CD4-positive, alpha-beta memory T cell (primary cell): ENCODE results near the gene FNDC7. TPM values are rescaled to one million over a fixed set of nuclear protein-coding genes. Genes with fewer than 3 reads are reported as not detected.
A peak's percentile ranks its signal among the peaks of the same experiment; 100 is the strongest.
"Not testable (repeated sequence)": the region's sequence is repeated elsewhere in the genome, so short reads cannot be mapped to it uniquely, and the experiment has no call there.

ENCODE experiments used
- CTCF ChIA-PET: fragments of 350-600 bp; sonication (Branson Sonifier 250); formaldehyde crosslinking; loops from one replicate; lab custom pipeline; 2021; ENCODE audit warnings: inconsistent platforms; ENCODE audit not compliant: partially characterized antibody; lab: Charles Lee
- POLR2A ChIA-PET: fragments of 350-600 bp; sonication (Branson Sonifier 250); formaldehyde crosslinking; loops from one replicate; lab custom pipeline; 2021; ENCODE audit not compliant: partially characterized antibody; lab: Charles Lee
- DNase-seq, 5 donors: peaks; one replicate each; pipeline versions ENCODE4 v3.0.0 to v3.0.0-alpha.2; 2020 to 2022; ENCODE audit warnings: mixed read lengths in 1 of 5
- H3K27ac ChIP-seq: one replicate; pipeline ENCODE4 v1.7.0; 2013; ENCODE audit warnings: low read depth, low read length
- H3K27me3 ChIP-seq: 2 replicates; pipeline ENCODE4 v1.7.0; 2013; ENCODE audit warnings: mild to moderate bottlenecking, low read length, moderate library complexity; ENCODE audit not compliant: insufficient read depth
- H3K36me3 ChIP-seq: 2 replicates; pipeline ENCODE4 v1.7.0; 2013; ENCODE audit warnings: mild to moderate bottlenecking, low read length, moderate library complexity; ENCODE audit not compliant: insufficient read depth
- H3K4me1 ChIP-seq: 2 replicates; pipeline ENCODE4 v1.7.0; 2013; ENCODE audit warnings: mild to moderate bottlenecking, low read length, moderate library complexity; ENCODE audit not compliant: insufficient read depth
- H3K4me3 ChIP-seq, 2 donors: one replicate each; pipeline ENCODE4 v1.7.0; 2013; ENCODE audit warnings: low read length in 2 of 2, mild to moderate bottlenecking in 1 of 2
- H3K9me3 ChIP-seq, 2 donors: one replicate each; pipeline ENCODE4 v1.7.0; 2013; ENCODE audit warnings: low read length in 2 of 2, control low read depth in 1 of 2; ENCODE audit not compliant: control insufficient read depth in 1 of 2
- H3K27ac Mint-ChIP-seq, 7 donors: one replicate each; pipeline ENCODE4 v1.8.0; 2020 to 2021; ENCODE audit warnings: mixed read lengths in 7 of 7, mild to moderate bottlenecking in 6 of 7, inconsistent platforms in 3 of 7, moderate library complexity in 3 of 7
- H3K27me3 Mint-ChIP-seq, 2 donors: one replicate each; pipeline ENCODE4 v1.8.0; 2020 to 2021; ENCODE audit warnings: mixed read lengths in 2 of 2
- H3K36me3 Mint-ChIP-seq, 2 donors: one replicate each; pipeline ENCODE4 v1.8.0; 2020 to 2021; ENCODE audit warnings: mixed read lengths in 2 of 2, inconsistent platforms in 1 of 2, mild to moderate bottlenecking in 1 of 2
- H3K4me1 Mint-ChIP-seq, 4 donors: one replicate each; pipeline ENCODE4 v1.8.0; 2020 to 2021; ENCODE audit warnings: mixed read lengths in 4 of 4, mild to moderate bottlenecking in 1 of 4
- H3K4me3 Mint-ChIP-seq, 8 donors: one replicate each; pipeline ENCODE4 v1.8.0; 2020 to 2021; ENCODE audit warnings: mixed read lengths in 8 of 8, mild to moderate bottlenecking in 7 of 8, moderate library complexity in 6 of 8, inconsistent platforms in 3 of 8
- H3K9me3 Mint-ChIP-seq, 8 donors: one replicate each; pipeline ENCODE4 v1.8.0; 2020 to 2021; ENCODE audit warnings: mixed read lengths in 8 of 8, mild to moderate bottlenecking in 5 of 8, inconsistent platforms in 3 of 8, moderate library complexity in 1 of 8
- intact Hi-C: fragments of 100-400 bp; cut with micrococcal nuclease; formaldehyde crosslinking; loops from one replicate; pipeline ENCODE4 v1.15.1; 2023
- polyA plus RNA-seq, 2 donors: library from polyadenylated mRNA; unstranded; fragments of 300-500 nt; fragmentation: Illumina TruSeq; gene quantifications; one replicate each; pipeline ENCODE4 v1.2.3, GENCODE V29; 2021
- total RNA-seq, 2 experiments: library from RNA; stranded (reverse); gene quantifications; one replicate each; pipeline ENCODE4 v1.2.3, GENCODE V29; 2021

FNDC7 gene
- total and polyA plus RNA-seq, 4 experiments from 2014 or later = 0.10 to 0.17 (median 0.17) TPM; not detected in 1

- peaks cover 29 to 49% of the 10 kb centered on the region in 2 donors for H3K36me3 Mint-ChIP-seq
- H3K4me3 Mint-ChIP-seq = peak overlapping the region; percentile 90 to 97 (median 94)
- H3K9me3 ChIP-seq = no peaks in the 10 kb centered on the region
- H3K27me3 ChIP-seq = no peaks in the 10 kb centered on the region
- intact Hi-C loops = loop anchor here (1.0 to 5.0 kb wide), 13 partner anchors 11 to 419 kb away; partner anchors contain the start of genes EEIG2, HENMT1 and STXBP3
- POLR2A ChIA-PET = interaction anchor here (0.5 to 5.6 kb wide), 55 partner anchors 8 to 1646 kb away, joined by 3 to 445 read pairs (median 4); partner anchors contain the start of genes CLCC1, EEIG2, ELAPOR1 and FNDC7
- peaks cover 0 to 2% (median 0%) of the 10 kb centered on the region in 8 donors for H3K9me3 Mint-ChIP-seq
- peaks cover 27% of the 10 kb centered on the region for H3K36me3 ChIP-seq
- H3K27ac ChIP-seq = peak overlapping the region; percentile 98
- DNase-seq = peak; percentile 89 to 95 (median 91)
- no peaks in the 10 kb centered on the region for H3K27me3 Mint-ChIP-seq
- H3K27ac Mint-ChIP-seq = peak overlapping the region; percentile 96 to 99 (median 98)
- peaks cover 58% of the 10 kb centered on the region for H3K4me1 ChIP-seq
- H3K4me3 ChIP-seq = peak overlapping the region; percentile 68 to 94
- H3K4me1 Mint-ChIP-seq = peaks cover 26 to 74% (median 42%) of the 10 kb centered on the region in 4 donors
- CTCF ChIA-PET = interaction anchor here (0.6 to 5.6 kb wide), 31 partner anchors 10 to 407 kb away, joined by 3 to 138 read pairs (median 5); partner anchors contain the start of genes EEIG2, FNDC7 and HENMT1
Observed at GRCh38 chr1:108692724-108693655, 19.7 kb upstream of the FNDC7 start.

DNA sequence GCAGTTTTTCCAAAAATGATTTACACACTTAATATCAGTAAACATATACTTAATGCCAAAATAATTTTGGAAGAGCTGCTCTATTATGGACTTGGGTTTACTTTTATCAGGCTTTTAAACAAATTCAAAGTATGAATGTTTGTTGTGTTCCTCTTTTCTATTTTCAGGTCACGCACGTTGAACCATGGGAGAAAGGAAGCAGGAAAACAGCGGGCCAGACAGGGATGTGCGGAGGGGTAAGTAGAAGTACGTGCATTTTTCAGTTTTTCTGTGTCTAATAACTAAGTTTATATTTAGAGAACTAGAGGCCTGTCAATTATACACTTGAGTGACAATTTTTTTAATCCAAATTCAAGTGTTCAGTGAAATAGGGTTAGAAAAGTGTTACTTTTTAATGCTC is 17.2 kb upstream of the FNDC7 start:
- H3K27me3 ChIP-seq = no peaks in the 10 kb centered on the region
- H3K27ac ChIP-seq = peak overlapping the region; percentile 47
- Mint-ChIP-seq H3K4me1 (peaks cover 42 to 93% (median 59%) of the 10 kb centered on the region in 4 donors), H3K27ac (peak overlapping the region; percentile 74 to 95 (median 92)), H3K9me3 (peaks cover 0 to 2% (median 0%) of the 10 kb centered on the region in 8 donors), H3K4me3 (peak overlapping the region; percentile 57 to 86 (median 80)), H3K36me3 (peaks cover 54 to 73% of the 10 kb centered on the region in 2 donors), H3K27me3 (no peaks in the 10 kb centered on the region)
- no peaks in the 10 kb centered on the region for H3K9me3 ChIP-seq
- peaks cover 48% of the 10 kb centered on the region for H3K36me3 ChIP-seq
- POLR2A ChIA-PET = interaction anchor here (0.9 to 5.6 kb wide), 4 partner anchors 11 to 49 kb away, joined by 3 to 445 read pairs (median 144); partner anchors contain the start of gene HENMT1
- peaks cover 74% of the 10 kb centered on the region for H3K4me1 ChIP-seq
- CTCF ChIA-PET = interaction anchor here (4.3 to 5.6 kb wide), 3 partner anchors 8 to 50 kb away, joined by 57 to 138 read pairs (median 94); no protein-coding TSS in a partner anchor
- peak overlapping the region in 1 of 2 donors; percentile 33 for H3K4me3 ChIP-seq
- intact Hi-C loops = loop anchor here (2.0 kb wide), 1 partner anchor 267 kb away; the partner anchor contains the start of gene CLCC1
- DNase-seq = no peak

DNA sequence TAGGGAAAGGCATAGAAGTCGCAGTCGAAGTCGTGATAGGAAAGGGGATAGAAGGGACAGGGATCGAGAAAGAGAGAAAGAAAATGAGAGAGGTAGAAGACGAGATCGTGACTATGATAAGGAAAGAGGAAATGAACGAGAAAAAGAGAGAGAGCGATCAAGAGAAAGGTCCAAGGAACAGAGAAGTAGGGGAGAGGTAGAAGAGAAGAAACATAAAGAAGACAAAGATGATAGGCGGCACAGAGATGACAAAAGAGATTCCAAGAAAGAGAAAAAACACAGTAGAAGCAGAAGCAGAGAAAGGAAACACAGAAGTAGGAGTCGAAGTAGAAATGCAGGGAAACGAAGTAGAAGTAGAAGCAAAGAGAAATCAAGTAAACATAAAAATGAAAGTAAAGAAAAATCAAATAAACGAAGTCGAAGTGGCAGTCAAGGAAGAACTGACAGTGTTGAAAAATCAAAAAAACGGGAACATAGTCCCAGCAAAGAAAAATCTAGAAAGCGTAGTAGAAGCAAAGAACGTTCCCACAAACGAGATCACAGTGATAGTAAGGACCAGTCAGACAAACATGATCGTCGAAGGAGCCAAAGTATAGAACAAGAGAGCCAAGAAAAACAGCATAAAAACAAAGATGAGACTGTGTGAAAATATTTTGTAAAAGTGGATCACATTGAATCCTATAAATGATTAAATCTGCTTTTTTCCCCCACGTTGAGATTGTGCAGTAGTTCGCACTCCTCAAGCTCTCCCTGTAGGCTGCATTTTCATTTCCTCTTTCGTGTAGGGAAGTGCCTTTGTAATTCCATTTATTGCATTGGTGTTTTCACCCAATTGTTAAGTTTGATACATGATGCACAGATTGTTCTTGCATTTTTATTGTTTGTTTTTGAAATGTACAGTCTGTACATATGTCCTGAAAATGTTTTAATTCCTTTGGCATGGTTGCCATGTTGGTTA is 13.1 kb upstream of the FNDC7 start:
- H3K9me3 Mint-ChIP-seq = no peaks in the 10 kb centered on the region
- peaks cover 45 to 83% (median 65%) of the 10 kb centered on the region in 4 donors for H3K4me1 Mint-ChIP-seq
- H3K4me3 ChIP-seq = no peak overlapping the region
- H3K27me3 Mint-ChIP-seq = no peaks in the 10 kb centered on the region
- H3K27me3 ChIP-seq = no peaks in the 10 kb centered on the region
- H3K9me3 ChIP-seq = no peaks in the 10 kb centered on the region
- intact Hi-C loops = no loop called here
- H3K4me1 ChIP-seq = peaks cover 86% of the 10 kb centered on the region
- H3K36me3 Mint-ChIP-seq = peaks cover 61 to 72% of the 10 kb centered on the region in 2 donors
- CTCF ChIA-PET = no interaction called here
- H3K36me3 ChIP-seq = peaks cover 55% of the 10 kb centered on the region
- POLR2A ChIA-PET = interaction anchor here (1.3 kb wide), 1 partner anchor 7 kb away, joined by 7 read pairs; the partner anchor contains the start of gene PRPF38B
- H3K4me3 Mint-ChIP-seq = peak overlapping the region; percentile 75 to 89 (median 82)
- no peak for DNase-seq
- peak overlapping the region; percentile 87 to 97 (median 95) for H3K27ac Mint-ChIP-seq
- peak overlapping the region; percentile 27 for H3K27ac ChIP-seq

DNA sequence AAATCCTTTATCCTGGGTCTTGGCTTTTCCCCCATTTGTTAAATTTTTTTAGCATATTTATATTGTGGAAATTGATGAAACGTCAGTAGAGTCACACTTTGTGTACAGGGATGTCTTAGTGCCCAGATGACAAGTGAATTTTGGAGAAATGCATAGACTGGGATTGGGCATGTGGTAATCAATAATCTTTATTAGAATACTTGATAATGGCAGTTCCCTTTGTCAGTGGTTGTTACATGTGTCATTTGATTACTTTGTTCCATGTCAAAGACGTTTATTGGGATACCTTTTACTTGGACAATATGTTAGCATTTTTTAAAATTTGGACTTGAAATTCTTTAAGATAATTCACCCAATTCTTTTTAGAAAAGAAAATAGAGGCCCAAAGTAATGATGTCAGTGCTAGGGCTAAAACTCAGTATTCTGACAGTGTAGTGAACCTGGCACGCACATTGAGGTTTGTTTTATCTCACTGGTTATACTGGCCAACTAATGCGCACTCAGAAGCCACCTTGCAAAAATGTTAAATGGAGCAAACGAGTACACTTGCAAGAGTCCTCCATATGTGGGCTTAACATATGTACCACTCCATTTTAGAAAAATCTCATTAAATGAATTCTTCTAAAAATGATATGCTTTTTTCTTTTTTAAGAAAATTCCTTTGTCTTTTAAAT is 11.4 kb upstream of the FNDC7 start:
- CTCF ChIA-PET = no interaction called here
- Mint-ChIP-seq H3K4me1 (peaks cover 46 to 86% (median 69%) of the 10 kb centered on the region in 4 donors), H3K4me3 (peak overlapping the region in 2 of 8 donors; percentile 18 to 34), H3K27me3 (no peaks in the 10 kb centered on the region), H3K36me3 (peaks cover 51 to 60% of the 10 kb centered on the region in 2 donors), H3K27ac (peak overlapping the region in 6 of 7 donors; percentile 48 to 95 (median 66)), H3K9me3 (no peaks in the 10 kb centered on the region)
- Histone ChIP-seq H3K9me3 (no peaks in the 10 kb centered on the region), H3K4me1 (peaks cover 87% of the 10 kb centered on the region), H3K27ac (no peak overlapping the region), H3K27me3 (no peaks in the 10 kb centered on the region), H3K36me3 (peaks cover 44% of the 10 kb centered on the region), H3K4me3 (no peak overlapping the region)
- intact Hi-C loops = no loop called here
- POLR2A ChIA-PET = interaction anchor here (1.3 to 9.9 kb wide), 4 partner anchors 8 to 56 kb away, joined by 7 to 283 read pairs (median 74); partner anchors contain the start of genes HENMT1 and PRPF38B
- DNase-seq = no peak

GRCh38 chr1:108702109-108702508 is 10.6 kb upstream of the FNDC7 start:
- POLR2A ChIA-PET = interaction anchor here (1.3 to 9.9 kb wide), 4 partner anchors 9 to 142 kb away, joined by 5 to 283 read pairs (median 74); partner anchors contain the start of genes EEIG2, HENMT1 and PRPF38B
- peaks cover 84% of the 10 kb centered on the region for H3K4me1 ChIP-seq

More at GRCh38 chr1:108702109-108702508, 10.6 kb upstream of the FNDC7 start:
- H3K36me3 ChIP-seq = peaks cover 36% of the 10 kb centered on the region
- intact Hi-C loops = loop anchor here (2.0 kb wide), 1 partner anchor 45 kb away; the partner anchor contains the start of gene STXBP3
- Mint-ChIP-seq H3K27ac (peak overlapping the region in 6 of 7 donors; percentile 25 to 95 (median 66)), H3K36me3 (peaks cover 45 to 52% of the 10 kb centered on the region in 2 donors), H3K4me3 (peak overlapping the region in 1 of 8 donors; percentile 41), H3K4me1 (peaks cover 44 to 80% (median 66%) of the 10 kb centered on the region in 4 donors)
- not testable (repeated sequence) for H3K4me3 ChIP-seq, H3K27ac ChIP-seq, H3K9me3 Mint-ChIP-seq, H3K27me3 Mint-ChIP-seq, H3K27me3 ChIP-seq, DNase-seq, H3K9me3 ChIP-seq
- CTCF ChIA-PET = interaction anchor here (1.4 to 3.5 kb wide), 2 partner anchors 9 to 142 kb away, joined by 4 to 57 read pairs; partner anchors contain the start of genes EEIG2 and PRPF38B
